Left forelimb (tissue), 1 donor: ENCODE data around the gene LBR.
"Not testable (repeated sequence)": the region's sequence is repeated elsewhere in the genome, so short reads cannot be mapped to it uniquely, and the experiment has no call there.

Experiments
- DNase-seq: peaks from one replicate; pipeline ENCODE4 v3.0.0-alpha.2; 2018; ENCODE audit warnings: low spot score

The LBR gene

DNA sequence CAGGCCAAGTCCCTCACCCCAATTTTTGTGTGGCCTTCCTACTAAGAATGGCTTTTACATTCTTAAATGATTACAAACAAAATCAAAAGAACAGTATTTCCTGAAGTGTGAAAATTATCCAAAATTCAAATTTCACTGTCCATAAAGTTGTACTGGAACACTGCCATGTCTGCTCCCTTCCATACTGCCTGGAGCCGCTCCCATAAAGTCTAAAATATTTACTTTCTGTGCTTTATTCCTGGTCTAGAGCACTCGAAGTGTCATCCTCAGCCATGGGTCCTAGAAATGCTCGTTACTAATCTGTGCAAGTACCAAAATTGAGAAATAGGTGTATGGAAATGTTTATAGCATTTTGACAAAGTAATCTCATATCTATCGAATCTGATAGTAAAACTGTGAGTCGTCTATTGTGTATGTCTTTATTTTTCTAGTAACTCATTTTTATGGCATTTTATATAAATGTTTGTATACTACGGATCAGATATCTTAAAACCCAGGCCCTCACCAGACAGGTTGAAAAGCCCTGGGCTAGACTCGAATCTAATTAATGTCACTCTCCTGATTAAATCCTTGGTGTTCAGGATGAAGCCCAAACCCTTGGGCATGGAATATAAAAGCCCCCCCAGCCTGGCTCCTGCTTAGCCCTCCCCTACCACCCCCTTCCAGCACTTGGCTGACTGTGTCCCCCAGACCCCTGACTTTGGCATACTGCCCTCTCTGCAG lies 4.9 kb downstream of the LBR start:
- no peak for DNase-seq

GRCh38 chr1:225422031-225422605 lies 5.7 kb downstream of the LBR start:
- DNase-seq: no peak

GRCh38 chr1:225418598-225418997 lies 9.2 kb downstream of the LBR start:
- no peak for DNase-seq

DNA sequence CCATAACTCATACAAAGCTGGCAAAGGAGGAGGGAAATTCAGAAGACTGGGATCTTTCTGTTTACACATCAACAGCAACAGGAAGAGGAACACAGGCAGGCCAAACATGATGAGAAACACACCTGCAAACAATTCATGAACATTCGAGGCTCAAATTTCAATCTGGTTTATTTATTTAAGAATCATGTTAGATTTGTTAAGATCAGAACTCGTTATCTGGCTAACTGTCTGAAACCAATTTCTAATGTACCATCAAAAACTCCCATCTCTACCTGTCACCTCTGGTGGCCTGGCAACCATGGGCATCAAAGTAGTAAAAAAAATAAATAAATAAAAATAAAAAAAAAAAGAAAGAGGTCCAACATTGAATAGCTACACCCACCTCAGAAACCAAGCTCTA lies 9.8 kb downstream of the LBR start:
- DNase-seq: no peak

DNA sequence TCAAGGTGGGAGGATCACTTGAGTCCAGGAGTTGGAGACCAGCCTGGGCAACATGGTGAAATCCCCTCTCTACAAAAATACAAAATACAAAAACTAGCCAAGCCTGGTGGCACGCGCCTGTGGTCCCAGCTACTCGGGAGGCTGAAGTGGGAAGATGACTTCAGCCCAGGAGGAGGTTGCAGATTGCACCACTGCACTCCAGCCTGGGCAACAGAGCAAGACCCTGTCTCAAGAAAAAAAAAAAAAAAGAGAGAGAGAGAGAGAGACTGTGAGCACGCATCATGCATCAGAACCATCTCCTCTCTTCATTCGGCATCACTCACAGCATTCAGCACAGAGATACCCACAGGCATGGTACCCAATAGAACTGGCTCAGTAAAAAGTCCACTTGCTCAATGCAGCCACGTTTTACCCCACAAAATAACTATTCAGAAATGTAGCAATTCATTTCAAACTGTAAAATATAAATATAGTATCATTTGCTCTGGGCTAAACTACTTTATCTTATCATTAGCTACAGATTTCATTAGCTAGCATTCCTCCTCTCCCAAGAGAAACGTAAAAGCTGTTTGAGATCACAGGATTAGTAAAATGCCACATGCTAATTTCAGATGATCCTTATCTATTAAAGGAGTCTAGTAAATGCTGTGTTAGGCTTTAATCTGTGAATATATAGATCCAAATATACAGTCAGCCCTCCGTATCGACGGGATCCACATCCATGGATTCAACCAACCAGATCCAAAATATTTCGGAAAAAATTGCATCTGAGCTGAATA lies 11.7 kb downstream of the LBR start:
- no peak for DNase-seq

- no peak for DNase-seq
These were observed 12.5 kb downstream of the LBR start for GRCh38 chr1:225415307-225415706.

- DNase-seq: no peak
These were observed 14.0 kb downstream of the LBR start for GRCh38 chr1:225413708-225414375.

DNA sequence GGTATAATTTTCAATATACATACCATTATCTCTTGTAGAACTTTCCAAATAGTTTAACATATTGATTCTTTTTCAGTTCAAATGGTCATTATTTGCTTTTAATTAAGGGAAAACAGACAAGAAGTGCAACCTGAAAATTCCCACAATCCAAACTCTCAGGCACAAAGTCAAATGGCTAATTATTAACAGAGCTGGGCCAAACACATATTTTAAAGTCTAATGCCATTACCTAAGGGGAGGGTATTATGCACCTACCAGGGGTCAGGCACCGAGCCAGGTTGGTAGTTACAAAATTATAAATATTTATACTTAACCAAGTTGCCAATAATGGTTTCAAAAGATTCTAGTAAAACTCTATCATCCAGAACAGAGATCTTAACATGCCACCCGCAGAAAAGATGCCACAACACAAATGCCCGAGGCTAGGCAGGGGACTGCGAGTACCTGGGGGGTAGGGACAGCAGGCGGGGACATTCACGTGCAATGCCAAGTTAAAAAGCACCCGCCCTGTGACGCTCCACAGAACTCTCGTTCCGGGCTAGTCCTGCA lies 15.0 kb downstream of the LBR start:
- no peak for DNase-seq

DNA sequence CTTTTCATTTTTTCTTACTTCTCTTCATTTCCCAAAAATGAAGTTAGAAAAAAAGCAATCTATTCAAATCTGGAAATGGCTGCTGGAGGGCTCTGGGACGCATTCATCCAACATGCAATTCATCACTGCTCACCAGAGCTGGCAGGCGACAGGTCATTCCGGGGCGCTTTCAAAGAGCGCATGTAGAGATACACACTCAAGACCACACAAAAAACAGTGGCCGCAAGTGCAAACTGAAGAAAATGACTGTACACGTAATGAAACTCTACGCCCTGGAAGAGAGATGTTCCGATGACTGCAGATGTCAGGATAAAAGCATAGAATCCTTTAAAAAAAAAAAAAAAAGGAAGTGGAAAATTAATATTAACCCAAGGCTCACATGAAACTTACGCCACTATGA lies 15.5 kb downstream of the LBR start:
- DNase-seq: no peak

DNA sequence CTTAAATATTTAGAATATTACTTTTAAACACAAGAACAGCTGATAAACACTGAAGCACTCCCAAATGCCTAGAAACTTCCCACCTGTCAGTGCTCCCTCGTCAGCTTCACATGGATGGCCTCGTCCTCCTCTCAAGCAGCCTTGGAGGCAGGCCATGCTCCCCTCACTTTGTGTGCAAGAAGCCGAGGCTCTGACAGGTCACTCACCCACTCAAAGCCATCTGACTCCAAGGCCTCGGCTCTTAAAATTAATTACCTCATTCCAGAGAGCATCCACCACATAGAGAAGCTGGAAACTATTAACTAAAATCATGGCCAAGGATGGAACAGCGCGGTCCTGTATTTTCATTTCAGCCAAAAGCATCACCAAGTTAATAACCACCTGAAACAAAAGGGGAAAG lies 17.8 kb downstream of the LBR start:
- no peak for DNase-seq

GRCh38 chr1:225409051-225409450 lies 18.8 kb downstream of the LBR start:
- DNase-seq: no peak

GRCh38 chr1:225408249-225408648 lies 19.6 kb downstream of the LBR start:
- no peak for DNase-seq

- DNase-seq: no peak
These were observed 20.1 kb downstream of the LBR start for GRCh38 chr1:225407755-225408154.

DNA sequence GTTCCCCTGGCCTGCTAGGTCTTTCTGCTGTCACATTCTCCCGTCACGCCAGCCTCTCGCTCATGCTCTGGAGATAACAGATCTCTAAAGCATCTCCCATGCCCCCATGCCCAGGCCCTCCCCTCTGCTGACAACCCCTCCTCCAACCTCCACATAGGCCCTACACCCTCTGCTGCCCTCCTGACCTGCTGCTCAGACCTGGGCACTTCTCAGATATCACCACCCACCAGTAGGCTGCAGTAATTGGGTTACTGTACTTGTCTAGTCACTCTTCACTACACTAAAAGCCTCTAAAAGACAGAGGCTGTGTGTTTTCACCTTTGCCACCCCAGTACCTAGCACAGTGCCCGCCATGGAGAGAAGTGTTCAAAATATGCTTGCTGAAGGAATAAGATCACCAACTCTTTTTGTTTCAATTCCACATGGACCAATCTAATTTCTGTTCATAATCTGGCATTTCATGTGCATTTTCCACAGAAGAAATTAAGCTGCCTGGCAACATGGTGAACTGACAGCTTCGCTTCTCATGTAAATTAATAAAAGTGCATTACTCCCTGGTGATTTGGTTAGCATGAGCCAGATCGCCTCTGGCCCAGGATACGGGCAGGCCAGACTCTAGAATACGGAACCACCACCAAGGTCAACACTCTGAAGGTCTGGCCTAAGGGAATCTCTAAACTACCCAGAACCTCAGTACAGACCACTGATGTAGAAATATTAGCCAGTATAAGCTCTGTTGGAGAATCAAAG lies 20.7 kb downstream of the LBR start:
- DNase-seq: no peak

DNA sequence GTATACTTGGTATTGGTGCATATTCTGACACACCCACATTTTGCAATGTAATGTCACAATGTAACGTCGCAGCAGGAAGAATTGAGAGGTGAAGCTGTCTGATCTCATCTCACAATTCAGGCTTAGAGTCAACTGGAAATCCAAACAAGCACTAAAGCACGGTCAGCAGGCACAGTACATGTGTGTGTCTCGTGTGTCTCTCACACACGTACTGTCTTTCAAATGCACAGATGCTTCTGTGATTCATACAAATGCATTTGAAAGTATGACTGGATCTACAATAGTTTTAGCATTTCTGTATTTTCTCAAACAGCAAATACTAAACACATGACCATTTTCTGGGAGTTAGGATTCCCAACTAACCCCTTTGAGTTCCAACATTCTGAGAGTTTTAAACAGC lies 26.9 kb downstream of the LBR start:
- no peak for DNase-seq

- no peak for DNase-seq
These were observed 31.5 kb downstream of the LBR start for GRCh38 chr1:225396357-225396756.

DNA sequence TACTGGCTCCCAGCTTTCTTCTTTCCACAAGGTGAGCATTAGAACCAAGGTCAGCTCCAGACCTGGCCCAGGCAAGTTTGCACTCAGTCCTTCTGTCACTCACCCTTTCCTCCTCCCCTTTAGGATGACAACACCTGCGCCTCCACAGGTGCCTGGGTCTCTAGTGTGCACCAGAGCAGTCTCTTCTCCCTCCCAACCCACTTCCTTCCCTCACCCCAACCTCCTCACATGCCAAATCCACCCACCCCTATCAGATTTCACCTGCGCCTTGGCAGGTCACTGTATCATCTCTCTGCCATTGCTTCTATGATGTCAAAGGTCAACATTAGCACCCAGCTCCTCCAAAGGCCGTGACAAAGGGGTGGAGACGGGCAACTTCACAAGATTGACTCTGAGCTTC lies 38.0 kb downstream of the LBR start:
- DNase-seq: no peak

DNA sequence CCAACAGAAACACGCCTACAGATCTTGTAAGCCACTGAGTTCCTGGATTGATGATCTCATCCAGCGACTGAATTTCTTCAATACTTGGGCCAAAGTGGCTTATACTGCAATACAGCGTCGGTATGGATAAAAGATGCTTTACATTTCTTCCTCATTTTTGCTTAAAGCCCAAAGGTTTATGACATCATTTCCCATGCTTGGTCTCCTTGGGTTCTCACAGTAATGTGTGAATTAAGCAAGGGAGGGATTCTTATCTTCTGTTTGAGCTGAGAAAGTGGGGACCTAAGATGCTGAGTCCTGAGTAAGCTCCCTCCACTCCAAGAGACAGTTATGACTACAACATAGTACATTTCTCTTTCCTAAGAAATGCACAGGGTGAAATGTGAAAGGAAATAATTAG lies 39.5 kb downstream of the LBR start:
- DNase-seq: no peak

DNA sequence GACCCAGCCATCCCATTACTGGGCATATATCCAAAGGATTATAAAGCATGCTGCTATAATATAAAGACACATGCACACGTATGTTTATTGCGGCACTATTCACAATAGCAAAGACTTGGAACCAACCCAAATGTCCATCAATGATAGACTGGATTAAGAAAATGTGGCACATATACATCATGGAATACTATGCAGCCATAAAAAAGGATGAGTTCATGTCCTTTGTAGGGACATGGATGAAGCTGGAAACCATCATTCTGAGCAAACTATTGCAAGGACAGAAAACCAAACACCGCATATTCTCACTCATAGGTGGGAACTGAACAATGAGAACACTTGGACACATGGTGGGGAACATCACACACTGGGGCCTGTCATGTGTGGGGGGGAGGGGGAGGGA lies 41.0 kb downstream of the LBR start:
- not testable (repeated sequence) for DNase-seq

GRCh38 chr1:225380691-225381090 lies 47.1 kb downstream of the LBR start:
- no peak for DNase-seq

DNA sequence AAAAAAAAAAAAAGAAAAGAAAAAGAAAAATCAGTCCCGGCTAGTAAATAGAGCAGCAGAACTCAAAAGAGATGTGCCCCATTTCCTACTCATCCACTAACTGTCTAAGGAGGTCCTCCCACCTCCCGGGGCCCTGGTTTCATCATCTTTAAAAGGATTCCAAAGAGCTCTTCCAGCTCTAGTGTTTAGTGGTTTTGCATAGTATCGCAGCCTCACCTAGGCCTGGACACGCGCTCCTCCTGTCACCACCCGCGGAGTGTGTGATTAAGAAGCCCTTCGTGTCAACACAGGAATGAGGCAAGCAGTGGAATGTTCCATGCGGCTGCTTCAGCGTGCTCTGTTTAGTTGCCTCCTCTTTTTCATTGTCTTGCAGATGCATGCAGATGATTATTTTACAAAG lies 49.0 kb downstream of the LBR start:
- no peak for DNase-seq

- DNase-seq: no peak
These were observed 52.8 kb downstream of the LBR start for GRCh38 chr1:225374996-225375395.
